Keratinocyte (primary cell): Measurements from ENCODE around the gene RAI14. TPM values are rescaled to one million over a fixed set of nuclear protein-coding genes. Genes with fewer than 3 reads are reported as not detected.

Source experiments
- DNase-seq: peaks from one replicate; pipeline ENCODE4 v3.0.0-alpha.2; 2011; ENCODE audit warnings: low read depth, missing footprints, low spot score
- FAIRE-seq: peaks from 2 replicates; lab custom pipeline; 2011; peaks lifted over from hg19 to GRCh38; lab: Jason Lieb, UNC
- H2AFZ ChIP-seq: 2 replicates; pipeline ENCODE4 v1.6.0; 2012; ENCODE audit warnings: low read length, control low read depth, inconsistent platforms; ENCODE audit not compliant: control insufficient read depth
- H3K27ac ChIP-seq: 2 replicates; pipeline ENCODE4 v1.5.1; 2011; ENCODE audit warnings: low read length; ENCODE audit not compliant: control insufficient read depth, insufficient read depth
- H3K27me3 ChIP-seq: 3 replicates; pipeline ENCODE4 v1.6.0; 2011; ENCODE audit warnings: low read length; ENCODE audit not compliant: control insufficient read depth, insufficient read depth; ENCODE audit errors: extremely low read depth
- H3K36me3 ChIP-seq, 2 experiments: 2 replicates in 1 of 2; 3 replicates in 1 of 2; pipeline ENCODE4 v1.5.1; 2011; ENCODE audit warnings: low read length in 2 of 2, mild to moderate bottlenecking in 1 of 2; ENCODE audit not compliant: control insufficient read depth in 2 of 2, insufficient read depth in 2 of 2; ENCODE audit errors: extremely low read depth in 1 of 2
- H3K4me1 ChIP-seq: 3 replicates; pipeline ENCODE4 v1.5.1; 2011; ENCODE audit warnings: low read length; ENCODE audit not compliant: control insufficient read depth, insufficient read depth; ENCODE audit errors: extremely low read depth
- H3K4me2 ChIP-seq: 3 replicates; pipeline ENCODE4 v1.6.0; 2011; ENCODE audit warnings: low read depth, low read length; ENCODE audit not compliant: control insufficient read depth, insufficient read depth; ENCODE audit errors: extremely low read depth
- H3K4me3 ChIP-seq, 3 experiments: fragments of 200-600 bp in 1 of 3; sonication (generic) in 1 of 3; 2 replicates in 2 of 3; 3 replicates in 1 of 3; pipeline ENCODE4 v1.5.1; 2011 to 2016; ENCODE audit warnings: low read length in 3 of 3, mild to moderate bottlenecking in 3 of 3, control low read depth in 2 of 3, inconsistent platforms in 1 of 3, low read depth in 1 of 3, mixed read lengths in 1 of 3, mixed run types in 1 of 3, moderate library complexity in 1 of 3; ENCODE audit not compliant: control insufficient read depth in 2 of 3, insufficient read depth in 2 of 3; ENCODE audit errors: extremely low read depth in 1 of 3
- H3K79me2 ChIP-seq: 2 replicates; pipeline ENCODE4 v1.6.0; 2012; ENCODE audit warnings: low read length; ENCODE audit not compliant: control insufficient read depth, insufficient read depth
- H3K9ac ChIP-seq: 3 replicates; pipeline ENCODE4 v1.6.0; 2011; ENCODE audit warnings: low read length; ENCODE audit not compliant: control insufficient read depth, insufficient read depth; ENCODE audit errors: extremely low read depth
- H3K9me1 ChIP-seq: 3 replicates; pipeline ENCODE4 v1.6.0; 2011; ENCODE audit warnings: low read length; ENCODE audit not compliant: control insufficient read depth, insufficient read depth; ENCODE audit errors: extremely low read depth
- H3K9me3 ChIP-seq: 2 replicates; pipeline ENCODE4 v1.5.1; 2012; ENCODE audit warnings: low read depth, low read length; ENCODE audit not compliant: control insufficient read depth
- H4K20me1 ChIP-seq: 3 replicates; pipeline ENCODE4 v1.6.0; 2011; ENCODE audit warnings: low read length; ENCODE audit not compliant: control insufficient read depth, insufficient read depth; ENCODE audit errors: extremely low read depth
- EZH2 ChIP-seq: IDR thresholded peaks from one replicate; pipeline ENCODE4 v1.6.1; 2012; ENCODE audit warnings: inconsistent platforms, mild to moderate bottlenecking, low read length, moderate library complexity
- dilution Hi-C: fragments of 300-500 bp; cut with MboI; formaldehyde crosslinking; loops from one replicate; pipeline ENCODE4 v1.7.0; 2020; ENCODE audit warnings: low sequenced_read_pairs; ENCODE audit not compliant: extremely low pct_ligation_motif_present
- polyA plus RNA-seq, 5 experiments: library from polyadenylated mRNA; depleted of rRNA in 3 of 5; stranded (reverse) in 3 of 5; stranded (forward) in 1 of 5; unstranded in 1 of 5; fragments of >200 nt; gene quantifications; 1 replicate in 1 of 5; 2 replicates in 3 of 5; 3 replicates in 1 of 5; pipeline versions ENCODE4 v1.2.1 to v1.2.3, GENCODE V29; 2011 to 2012; ENCODE audit warnings: missing spikeins in 2 of 5, low read depth in 1 of 5, low replicate concordance in 1 of 5
- TF ChIP-seq, protein P1 (sequence below), 3 experiments: IDR thresholded peaks in 1 of 3; conservative IDR thresholded peaks in 1 of 3; optimal IDR thresholded peaks in 1 of 3; 2 replicates in 2 of 3; 3 replicates in 1 of 3; pipeline versions ENCODE3 to v1.5.1; 2011; ENCODE audit warnings: low read length in 3 of 3, mild to moderate bottlenecking in 3 of 3, moderate library complexity in 2 of 3, control low read depth in 1 of 3, inconsistent platforms in 1 of 3; ENCODE audit not compliant: insufficient read depth in 2 of 3; ENCODE audit errors: extremely low read depth in 1 of 3

The RAI14 gene
- polyA plus RNA-seq, 1 donor (not counting 4 experiments of a cell fraction or from before 2014, with no cell fraction given): 31.4 TPM

DNA sequence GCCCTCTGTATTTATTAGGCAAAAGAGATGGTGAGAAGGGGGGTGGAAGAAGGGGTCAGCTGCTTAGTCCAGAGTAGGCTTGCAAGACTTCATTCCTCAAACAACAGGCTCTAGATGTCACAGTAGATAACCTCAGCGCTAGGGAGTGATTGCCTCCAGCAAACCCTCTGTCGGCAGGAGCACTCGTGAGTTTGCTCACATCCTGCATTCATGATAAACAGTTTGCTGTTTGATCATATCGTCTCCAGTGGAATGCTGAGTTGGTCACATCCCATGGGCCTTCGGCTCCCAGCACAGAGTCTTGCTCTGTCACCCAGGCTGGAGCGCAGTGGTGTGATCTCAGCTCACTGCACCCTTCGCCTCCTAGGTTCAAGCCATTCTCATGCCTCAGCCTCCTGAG, 186.4 kb downstream of the RAI14 start:
- TF ChIP-seq, protein P1, sequence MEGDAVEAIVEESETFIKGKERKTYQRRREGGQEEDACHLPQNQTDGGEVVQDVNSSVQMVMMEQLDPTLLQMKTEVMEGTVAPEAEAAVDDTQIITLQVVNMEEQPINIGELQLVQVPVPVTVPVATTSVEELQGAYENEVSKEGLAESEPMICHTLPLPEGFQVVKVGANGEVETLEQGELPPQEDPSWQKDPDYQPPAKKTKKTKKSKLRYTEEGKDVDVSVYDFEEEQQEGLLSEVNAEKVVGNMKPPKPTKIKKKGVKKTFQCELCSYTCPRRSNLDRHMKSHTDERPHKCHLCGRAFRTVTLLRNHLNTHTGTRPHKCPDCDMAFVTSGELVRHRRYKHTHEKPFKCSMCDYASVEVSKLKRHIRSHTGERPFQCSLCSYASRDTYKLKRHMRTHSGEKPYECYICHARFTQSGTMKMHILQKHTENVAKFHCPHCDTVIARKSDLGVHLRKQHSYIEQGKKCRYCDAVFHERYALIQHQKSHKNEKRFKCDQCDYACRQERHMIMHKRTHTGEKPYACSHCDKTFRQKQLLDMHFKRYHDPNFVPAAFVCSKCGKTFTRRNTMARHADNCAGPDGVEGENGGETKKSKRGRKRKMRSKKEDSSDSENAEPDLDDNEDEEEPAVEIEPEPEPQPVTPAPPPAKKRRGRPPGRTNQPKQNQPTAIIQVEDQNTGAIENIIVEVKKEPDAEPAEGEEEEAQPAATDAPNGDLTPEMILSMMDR (optimal IDR thresholded peaks at IDR 0.05 in 1 of 3, IDR thresholded peaks at IDR 0.05 in 1 of 3, conservative IDR thresholded peaks at IDR 0.05 in 1 of 3; ENCODE audit: extremely low read depth in 1 of 3, insufficient read depth in 2 of 3, low read length in 3 of 3): no peak
- no peak for TF ChIP-seq EZH2
- H3K9ac ChIP-seq: no peak overlapping the region
- H3K27me3 ChIP-seq: no peaks in the 10 kb centered on the region
- no peak overlapping the region for H3K4me3 ChIP-seq
- dilution Hi-C loops: no loop called here
- DNase-seq: no peak
- no peaks in the 10 kb centered on the region for H3K9me1 ChIP-seq
- no peaks in the 10 kb centered on the region for H4K20me1 ChIP-seq
- H3K36me3 ChIP-seq: no peaks in the 10 kb centered on the region
- H3K4me1 ChIP-seq: peaks cover 9% of the 10 kb centered on the region
- no peaks in the 10 kb centered on the region for H3K9me3 ChIP-seq
- H3K4me2 ChIP-seq: no peak overlapping the region
- no peak for FAIRE-seq
- no peak overlapping the region for H3K27ac ChIP-seq
- H2AFZ ChIP-seq: no peak overlapping the region
- no peaks in the 10 kb centered on the region for H3K79me2 ChIP-seq

DNA sequence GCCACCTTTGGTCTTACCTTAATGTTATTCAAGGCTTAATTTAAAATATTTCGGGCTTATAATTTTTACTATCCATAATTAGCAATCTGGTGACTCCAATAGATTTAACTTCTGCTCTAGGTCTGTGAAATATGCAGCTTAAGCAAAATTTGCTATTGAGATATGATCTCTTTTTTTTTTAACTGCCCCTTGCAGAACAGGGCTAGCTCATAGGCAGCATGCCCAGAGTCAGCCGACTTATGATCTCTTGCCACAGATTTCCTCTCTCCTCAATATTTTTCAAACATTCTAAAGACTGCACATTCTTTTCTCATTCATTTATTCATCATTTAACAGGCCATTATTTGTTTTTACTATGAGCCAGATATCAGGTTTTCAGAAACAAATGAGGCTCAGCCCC, 187.4 kb downstream of the RAI14 start:
- no peaks in the 10 kb centered on the region for H3K27me3 ChIP-seq
- no peaks in the 10 kb centered on the region for H3K9me3 ChIP-seq
- DNase-seq (no peak), FAIRE-seq (no peak)
- no peaks in the 10 kb centered on the region for H4K20me1 ChIP-seq
- H3K36me3 ChIP-seq: no peaks in the 10 kb centered on the region
- dilution Hi-C loops: no loop called here
- no peaks in the 10 kb centered on the region for H3K9me1 ChIP-seq
- no peak overlapping the region for H3K27ac ChIP-seq
- H2AFZ ChIP-seq: no peak overlapping the region
- TF ChIP-seq, protein P1 (optimal IDR thresholded peaks at IDR 0.05 in 1 of 3, IDR thresholded peaks at IDR 0.05 in 1 of 3, conservative IDR thresholded peaks at IDR 0.05 in 1 of 3; ENCODE audit: extremely low read depth in 1 of 3, insufficient read depth in 2 of 3, low read length in 3 of 3): no peak
- no peak for TF ChIP-seq EZH2
- H3K79me2 ChIP-seq: no peaks in the 10 kb centered on the region
- no peak overlapping the region for H3K9ac ChIP-seq
- no peak overlapping the region for H3K4me3 ChIP-seq
- H3K4me2 ChIP-seq: no peak overlapping the region
- peaks cover 5% of the 10 kb centered on the region for H3K4me1 ChIP-seq
